ENCODE measurements around the gene SLC37A2.
"Not testable (repeated sequence)": the region's sequence is repeated elsewhere in the genome, so short reads cannot be mapped to it uniquely, and the experiment has no call there.

The SLC37A2 gene

GRCh38 chr11:125062931-125063428 is at the start of gene SLC37A2:
SLC37A2 (plus strand) TSS chr11:125063305; CDS start chr11:125063368, 63 bp downstream.
- peak; percentile 43 for DNase-seq

GRCh38 chr11:125016413-125016812 is 46.7 kb upstream of the SLC37A2 start:
- DNase-seq, result no peak

- DNase-seq, result no peak
Measured at GRCh38 chr11:125020342-125020741, 42.8 kb upstream of the SLC37A2 start.

- DNase-seq, result no peak
Measured at GRCh38 chr11:125022551-125022950, 40.6 kb upstream of the SLC37A2 start.

- DNase-seq, result no peak
Measured at GRCh38 chr11:125025968-125026367, 37.1 kb upstream of the SLC37A2 start.

GRCh38 chr11:125029431-125029830 is 33.7 kb upstream of the SLC37A2 start:
- DNase-seq, result not testable (repeated sequence)

- no peak for DNase-seq
Measured at GRCh38 chr11:125036933-125037332, 26.2 kb upstream of the SLC37A2 start.

- DNase-seq, result no peak
Measured at GRCh38 chr11:125049164-125049792, 13.8 kb upstream of the SLC37A2 start.

- no peak for DNase-seq
Measured at GRCh38 chr11:125052047-125052446, 11.1 kb upstream of the SLC37A2 start.

GRCh38 chr11:125053167-125053566 is 9.9 kb upstream of the SLC37A2 start:
- DNase-seq, result no peak

- no peak for DNase-seq
Measured at GRCh38 chr11:125055107-125055715, 7.9 kb upstream of the SLC37A2 start.

- DNase-seq, result not testable (repeated sequence)
Measured at GRCh38 chr11:125056111-125056510, 7.0 kb upstream of the SLC37A2 start.

GRCh38 chr11:125056931-125057692 is 6.0 kb upstream of the SLC37A2 start:
- no peak for DNase-seq

- no peak for DNase-seq
Measured at GRCh38 chr11:125057693-125058016, 5.5 kb upstream of the SLC37A2 start.

GRCh38 chr11:125061281-125061680 is 1.8 kb upstream of the SLC37A2 start:
- no peak for DNase-seq

- no peak for DNase-seq
Measured at GRCh38 chr11:125062218-125062930, 731 bp upstream of the SLC37A2 start.

- no peak for DNase-seq
Measured at GRCh38 chr11:125063429-125064043, 431 bp downstream of the SLC37A2 start.

- no peak for DNase-seq
Measured at GRCh38 chr11:125064070-125064469, 965 bp downstream of the SLC37A2 start.

- no peak for DNase-seq
Measured at GRCh38 chr11:125068368-125068767, 5.3 kb downstream of the SLC37A2 start.

GRCh38 chr11:125069008-125069407 is 5.9 kb downstream of the SLC37A2 start:
- DNase-seq, result no peak

- DNase-seq, result no peak
Measured at GRCh38 chr11:125069796-125070195, 6.7 kb downstream of the SLC37A2 start.

GRCh38 chr11:125070699-125071254 is 7.7 kb downstream of the SLC37A2 start:
- DNase-seq, result peak; percentile 4
